Measurements from ENCODE around the gene ZDHHC3. TPM values are rescaled to one million over a fixed set of nuclear protein-coding genes. Genes with fewer than 3 reads are reported as not detected.

ZDHHC3 gene
- polyA plus RNA-seq, 1 of the 3 experiments (the other 2 are of a cell fraction), result 60.7 TPM

- Histone ChIP-seq H3F3A (replicated peaks; ENCODE audit: insufficient read depth) (peaks cover 10% of the 10 kb centered on the region), H3K79me2 (ENCODE audit: insufficient read depth) (no peaks in the 10 kb centered on the region), H3K4me3 (ENCODE audit: low read depth in 2 of 2, low read length in 1 of 2) (no peak overlapping the region), H3K36me3 (replicated peaks in 1 of 2; ENCODE audit: control insufficient read depth in 1 of 2, insufficient read depth in 2 of 2, low read length in 1 of 2) (no peaks in the 10 kb centered on the region), H3K9me3 (no peaks in the 10 kb centered on the region), H3K27me3 (ENCODE audit: insufficient read depth) (no peaks in the 10 kb centered on the region), H3K4me1 (ENCODE audit: control insufficient read depth in 1 of 2, insufficient read depth in 2 of 2, low read depth in 1 of 2, low read length in 1 of 2) (peaks cover 6 to 21% of the 10 kb centered on the region in 2 experiments; a peak in 3 of 4 replicates), H3K9me2 (no peaks in the 10 kb centered on the region), H3K9ac (peak overlapping the region; percentile 34; the same call in 1 of the 2 replicates), H2AFZ (ENCODE audit: low read depth) (no peak overlapping the region), H4K20me1 (ENCODE audit: insufficient read depth) (no peaks in the 10 kb centered on the region), H3K27ac (ENCODE audit: low read depth in 2 of 2, low read length in 1 of 2) (peak overlapping the region in 1 of 2 experiments; percentile 93; a peak in 2 of 4 replicates), H3K4me2 (peak overlapping the region; percentile 63)
- POLR2A ChIA-PET, result no interaction called here
- 3% methylated on average over 4 of the region's 4 CpGs for WGBS (ENCODE audit: low lambda C conversion rate)
- peak; percentile 34 for DNase-seq
- TF ChIP-seq SIN3A (IDR thresholded peaks at IDR 0.05; ENCODE audit: borderline replicate concordance, low read depth, low read length) (peak; percentile 63; the same call in 1 of the 2 replicates), RCOR1 (IDR thresholded peaks at IDR 0.05; ENCODE audit: low read length) (no peak), REST (IDR thresholded peaks at IDR 0.05; ENCODE audit: low read depth, low read length) (peak; percentile 24; the same call in 1 of the 2 replicates), YY1 (IDR thresholded peaks at IDR 0.05; ENCODE audit: low read depth) (0 out of 2 replicates have a peak, but pooled peaks have one; percentile 22), POLR2AphosphoS5 (IDR thresholded peaks at IDR 0.05; ENCODE audit: low read depth, low read length) (peak; percentile 62; the same call in 1 of the 2 replicates), SMC3 (IDR thresholded peaks at IDR 0.05; ENCODE audit: low read depth, low read length) (no peak), TCF12 (IDR thresholded peaks at IDR 0.05) (peak; percentile 97), NFIC (IDR thresholded peaks at IDR 0.05; ENCODE audit: borderline replicate concordance) (peak; percentile 98), JUND (IDR thresholded peaks at IDR 0.05) (peak; percentile 99), EP300 (IDR thresholded peaks at IDR 0.05; ENCODE audit: borderline replicate concordance in 1 of 2, low read depth in 1 of 2, low read length in 1 of 2) (peak in 1 of 2 experiments; percentile 95; a peak in 2 of 4 replicates), MXI1 (IDR thresholded peaks at IDR 0.05; ENCODE audit: low read depth, low read length) (no peak), PBX3 (IDR thresholded peaks at IDR 0.05) (peak; percentile 79), USF2 (IDR thresholded peaks at IDR 0.05; ENCODE audit: borderline replicate concordance, low read depth, low read length) (no peak), RFX5 (IDR thresholded peaks at IDR 0.05; ENCODE audit: low read length) (no peak), TEAD4 (IDR thresholded peaks at IDR 0.05; ENCODE audit: borderline replicate concordance, insufficient read depth) (peak; percentile 94), ZBTB33 (IDR thresholded peaks at IDR 0.05; ENCODE audit: borderline replicate concordance, low read depth) (peak; percentile 76; the same call in 1 of the 2 replicates), RXRA (IDR thresholded peaks at IDR 0.05; ENCODE audit: borderline replicate concordance, low read depth) (peak; percentile 76; the same call in 1 of the 2 replicates), IRF3 (IDR thresholded peaks at IDR 0.05; ENCODE audit: low read depth, low read length) (no peak), MEF2A (IDR thresholded peaks at IDR 0.05; ENCODE audit: borderline replicate concordance, low read depth) (0 out of 2 replicates have a peak, but pooled peaks have one; percentile 13), MAX (IDR thresholded peaks at IDR 0.05; ENCODE audit: low read depth) (peak; percentile 87), FOXJ3 (CRISPR knock-in tag; IDR thresholded peaks at IDR 0.05) (no peak), FOSL2 (IDR thresholded peaks at IDR 0.05; ENCODE audit: borderline replicate concordance, low read depth) (peak; percentile 100), RAD21 (IDR thresholded peaks at IDR 0.05; ENCODE audit: low read length) (no peak)
- CTCF ChIA-PET, result interaction anchor here (0.6 to 0.8 kb wide), 2 partner anchors 17 to 29 kb away, joined by 3 to 4 read pairs; no protein-coding TSS in a partner anchor
Observed at GRCh38 chr3:44885618-44886017, 90.4 kb downstream of the ZDHHC3 start.
